GM12878 (cell line): ENCODE data around the gene TGFBR3. TPM values are rescaled to one million over a fixed set of nuclear protein-coding genes. Genes with fewer than 3 reads are reported as not detected.

Experiments
- ATAC-seq: fragments of 200-7000 bp; cut with Tn5 transposase; 3 replicates; pipeline ENCODE4 v1.9.1; 2020; ENCODE audit warnings: mild to moderate bottlenecking, moderate library complexity
- BruUV-seq: library from RNA; stranded (reverse); fragments of 400-500 nt; replicated peaks from 2 replicates; lab custom pipeline; 2021; lab: Mats Ljungman, UMichigan
- CTCF ChIA-PET: fragments of 300-600 bp; sonication (Branson Sonifier 250); formaldehyde crosslinking; extraction: SDS; loops from one replicate; lab custom pipeline; 2021; ENCODE audit warnings: inconsistent platforms; lab: Yijun Ruan, JAX
- POLR2A ChIA-PET: fragments of 350-600 bp; formaldehyde crosslinking; extraction: SDS; loops from one replicate; lab custom pipeline; 2021; ENCODE audit warnings: inconsistent platforms; lab: Charles Lee
- RAD21 ChIA-PET: fragments of 300-600 bp; sonication (Branson Sonifier 250); formaldehyde crosslinking; loops from one replicate; lab custom pipeline; 2023; ENCODE audit warnings: antibody characterized with exemption; ENCODE audit not compliant: unreplicated experiment; lab: Charles Lee
- SMC1A ChIA-PET: fragments of 300-600 bp; sonication (Branson Sonifier 250); formaldehyde crosslinking; loops from one replicate; lab custom pipeline; 2023; ENCODE audit not compliant: unreplicated experiment, uncharacterized antibody; lab: Charles Lee
- DNase-seq: peaks from one replicate; pipeline ENCODE4 v3.0.0-alpha.2; 2011; ENCODE audit warnings: low read depth, low spot score
- FAIRE-seq: peaks from 3 replicates; lab custom pipeline; 2011; peaks lifted over from hg19 to GRCh38; lab: Jason Lieb, UNC
- H2AFZ ChIP-seq: 2 replicates; pipeline ENCODE4 v1.6.0; 2011; ENCODE audit warnings: low read depth, low read length, control low read depth; ENCODE audit not compliant: control insufficient read depth
- H3K27ac ChIP-seq: 2 replicates; pipeline ENCODE4 v1.5.1; 2011; ENCODE audit warnings: control low read depth; ENCODE audit not compliant: control insufficient read depth, insufficient read depth
- H3K27me3 ChIP-seq, 2 experiments: replicated peaks in 1 of 2; 2 replicates each; pipeline versions ENCODE4 v1.6.0 to v1.6.1; 2011; ENCODE audit warnings: low read length in 1 of 2; ENCODE audit not compliant: control insufficient read depth in 2 of 2, insufficient read depth in 2 of 2
- H3K36me3 ChIP-seq, 2 experiments: 2 replicates each; pipeline ENCODE4 v1.5.1; 2011; ENCODE audit warnings: low read length in 1 of 2; ENCODE audit not compliant: control insufficient read depth in 2 of 2, insufficient read depth in 2 of 2
- H3K4me1 ChIP-seq: 2 replicates; pipeline ENCODE4 v1.6.1; 2011; ENCODE audit warnings: mild to moderate bottlenecking, low read length, moderate library complexity, mixed read lengths; ENCODE audit not compliant: control insufficient read depth, insufficient read depth
- H3K4me2 ChIP-seq: 2 replicates; pipeline ENCODE4 v1.6.0; 2011; ENCODE audit warnings: control low read depth; ENCODE audit not compliant: control insufficient read depth, insufficient read depth
- H3K4me3 ChIP-seq: fragments of 200-600 bp; sonication (generic); 2 replicates; pipeline ENCODE4 v1.5.1; 2016
- H3K79me2 ChIP-seq: 2 replicates; pipeline ENCODE4 v1.6.0; 2011; ENCODE audit warnings: low read length; ENCODE audit not compliant: control insufficient read depth, insufficient read depth
- H3K9ac ChIP-seq: 2 replicates; pipeline ENCODE4 v1.8.0; 2011; ENCODE audit warnings: low read length, control low read depth, mixed read lengths; ENCODE audit not compliant: control insufficient read depth, insufficient read depth
- H3K9me3 ChIP-seq: replicated peaks from 3 replicates; pipeline ENCODE4 v1.5.1; 2011; ENCODE audit warnings: mild to moderate bottlenecking, low read length; ENCODE audit not compliant: control insufficient read depth, insufficient read depth
- H4K20me1 ChIP-seq: 2 replicates; pipeline ENCODE4 v1.6.0; 2011; ENCODE audit not compliant: control insufficient read depth, insufficient read depth
- BHLHE40 ChIP-seq, 2 experiments: fragments of 450-650 bp in 1 of 2; IDR thresholded peaks; 2 replicates each; pipeline ENCODE4 v1.6.1; 2011 to 2017; ENCODE audit warnings: low read depth in 2 of 2, borderline replicate concordance in 1 of 2, improper control_type of control experiment in 1 of 2, low read length in 1 of 2, mild to moderate bottlenecking in 1 of 2
- RAD21 ChIP-seq: IDR thresholded peaks from 2 replicates; pipeline ENCODE4 v1.6.1; 2011; ENCODE audit warnings: mild to moderate bottlenecking, low read depth, low read length, moderate library complexity; ENCODE audit not compliant: insufficient read depth
- RAD51 ChIP-seq: fragments of 450-650 bp; IDR thresholded peaks from 2 replicates; pipeline ENCODE4 v1.6.1; 2016; ENCODE audit warnings: moderate library complexity, mild to moderate bottlenecking, inconsistent platforms
- TCF12 ChIP-seq: IDR thresholded peaks from 2 replicates; pipeline ENCODE4 v1.6.1; 2011; ENCODE audit warnings: low read depth, mild to moderate bottlenecking, low read length
- WGBS: methylation state at CpG from one replicate; pipeline ENCODE4 v1.1.6; 2016; ENCODE audit warnings: low lambda C conversion rate; ENCODE audit not compliant: insufficient replicate concordance, insufficient coverage; ENCODE audit errors: missing lambda C conversion rate; 5-methylcytosine and 5-hydroxymethylcytosine counted together
- in situ Hi-C: fragments of 300-500 bp; cut with MboI; formaldehyde crosslinking; loops from 9 replicates; pipeline ENCODE4 v1.14.3; 2018; ENCODE audit warnings: mixed read lengths
- intact Hi-C: fragments of 100-400 bp; cut with micrococcal nuclease; formaldehyde crosslinking; loops from one replicate; pipeline ENCODE4 v1.14.2; 2022; ENCODE audit not compliant: unreplicated experiment
- polyA plus RNA-seq, 11 experiments: library from polyadenylated mRNA; depleted of rRNA in 4 of 11; unstranded in 6 of 11; stranded (reverse) in 5 of 11; fragments of >200 nt; fragmentation: Nextera tagmentation in 4 of 11; fragmentation: Illumina TruSeq in 1 of 11; extraction: Ambion mirVana in 4 of 11; extraction: Trizol in 1 of 11; gene quantifications; 1 replicate in 1 of 11; 2 replicates in 10 of 11; pipeline versions ENCODE4 v1.2.1 to v1.2.3, GENCODE V29; 2011 to 2016; ENCODE audit warnings: inconsistent platforms in 2 of 11, missing spikeins in 2 of 11, low read depth in 1 of 11
- total RNA-seq, 4 experiments: library from RNA; depleted of rRNA in 3 of 4; stranded (reverse); fragments of >200 nt in 3 of 4; fragmentation: Illumina TruSeq in 1 of 4; extraction: Trizol in 1 of 4; gene quantifications; 2 replicates each; pipeline versions ENCODE4 v1.2.1 to v1.2.3, GENCODE V29; 2013 to 2021
- TF ChIP-seq, protein P1 (sequence below): fragments of 450-650 bp; IDR thresholded peaks from 2 replicates; pipeline ENCODE4 v1.6.1; 2017; ENCODE audit warnings: mild to moderate bottlenecking, moderate library complexity

The TGFBR3 gene
- total and polyA plus RNA-seq, 10 of the 15 experiments (the other 5 are each of a cell fraction or from before 2014, with no cell fraction given): 2.7 to 16.5 (median 12.6) TPM

DNA sequence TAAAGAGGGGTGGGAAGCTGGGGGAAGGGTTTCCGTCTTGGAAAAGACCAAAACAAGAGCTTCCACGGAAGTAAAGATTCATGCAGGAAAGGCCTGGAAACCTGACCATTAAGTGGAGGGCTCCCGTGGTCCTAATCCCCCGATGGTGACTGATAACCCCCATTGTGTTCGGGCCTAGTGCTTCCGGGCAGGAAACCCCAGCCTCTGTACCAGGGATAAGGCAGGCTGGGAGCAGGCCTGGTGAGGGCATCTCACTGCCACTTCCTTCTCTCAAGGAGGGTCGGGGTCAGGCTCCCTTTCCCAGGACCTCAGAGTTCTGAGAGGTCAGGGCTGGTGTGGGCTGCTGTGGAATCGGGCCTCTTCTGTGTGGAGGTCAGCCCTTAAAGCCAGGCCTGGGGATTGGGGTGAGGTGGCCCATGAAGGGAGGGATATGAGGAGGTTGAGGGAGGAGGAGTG, 248.4 kb downstream of the TGFBR3 start:
- ChIA-PET POLR2A (no interaction called here), RAD21 (interaction anchor here (0.6 kb wide), 1 partner anchor 903 kb away, joined by 3 read pairs; no protein-coding TSS in a partner anchor)
- in situ Hi-C loops: no loop called here
- ATAC-seq (no peak), DNase-seq (no peak)
- no TSS peak for BruUV-seq
- H3K4me3 ChIP-seq: no peak overlapping the region
- no peaks in the 10 kb centered on the region for H3K79me2 ChIP-seq
- no peaks in the 10 kb centered on the region for H3K4me1 ChIP-seq
- TF ChIP-seq, protein P1, sequence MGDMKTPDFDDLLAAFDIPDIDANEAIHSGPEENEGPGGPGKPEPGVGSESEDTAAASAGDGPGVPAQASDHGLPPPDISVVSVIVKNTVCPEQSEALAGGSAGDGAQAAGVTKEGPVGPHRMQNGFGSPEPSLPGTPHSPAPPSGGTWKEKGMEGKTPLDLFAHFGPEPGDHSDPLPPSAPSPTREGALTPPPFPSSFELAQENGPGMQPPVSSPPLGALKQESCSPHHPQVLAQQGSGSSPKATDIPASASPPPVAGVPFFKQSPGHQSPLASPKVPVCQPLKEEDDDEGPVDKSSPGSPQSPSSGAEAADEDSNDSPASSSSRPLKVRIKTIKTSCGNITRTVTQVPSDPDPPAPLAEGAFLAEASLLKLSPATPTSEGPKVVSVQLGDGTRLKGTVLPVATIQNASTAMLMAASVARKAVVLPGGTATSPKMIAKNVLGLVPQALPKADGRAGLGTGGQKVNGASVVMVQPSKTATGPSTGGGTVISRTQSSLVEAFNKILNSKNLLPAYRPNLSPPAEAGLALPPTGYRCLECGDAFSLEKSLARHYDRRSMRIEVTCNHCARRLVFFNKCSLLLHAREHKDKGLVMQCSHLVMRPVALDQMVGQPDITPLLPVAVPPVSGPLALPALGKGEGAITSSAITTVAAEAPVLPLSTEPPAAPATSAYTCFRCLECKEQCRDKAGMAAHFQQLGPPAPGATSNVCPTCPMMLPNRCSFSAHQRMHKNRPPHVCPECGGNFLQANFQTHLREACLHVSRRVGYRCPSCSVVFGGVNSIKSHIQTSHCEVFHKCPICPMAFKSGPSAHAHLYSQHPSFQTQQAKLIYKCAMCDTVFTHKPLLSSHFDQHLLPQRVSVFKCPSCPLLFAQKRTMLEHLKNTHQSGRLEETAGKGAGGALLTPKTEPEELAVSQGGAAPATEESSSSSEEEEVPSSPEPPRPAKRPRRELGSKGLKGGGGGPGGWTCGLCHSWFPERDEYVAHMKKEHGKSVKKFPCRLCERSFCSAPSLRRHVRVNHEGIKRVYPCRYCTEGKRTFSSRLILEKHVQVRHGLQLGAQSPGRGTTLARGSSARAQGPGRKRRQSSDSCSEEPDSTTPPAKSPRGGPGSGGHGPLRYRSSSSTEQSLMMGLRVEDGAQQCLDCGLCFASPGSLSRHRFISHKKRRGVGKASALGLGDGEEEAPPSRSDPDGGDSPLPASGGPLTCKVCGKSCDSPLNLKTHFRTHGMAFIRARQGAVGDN: no peak
- no peak for TF ChIP-seq TCF12
- TF ChIP-seq RAD51: no peak
- no peak for TF ChIP-seq RAD21
- TF ChIP-seq BHLHE40 (IDR thresholded peaks at IDR 0.05; ENCODE audit: borderline replicate concordance in 1 of 2, low read depth in 2 of 2, low read length in 1 of 2): no peak
- TF ChIP-seq, all 136 proteins: peak for 0
- Histone ChIP-seq H3K27ac (no peak overlapping the region), H3K27me3 (no peaks in the 10 kb centered on the region), H3K4me2 (no peak overlapping the region), H3K36me3 (no peaks in the 10 kb centered on the region), H4K20me1 (no peaks in the 10 kb centered on the region), H3K9ac (no peak overlapping the region), H3K9me3 (peaks cover 2% of the 10 kb centered on the region; the same call in 1 of the 3 replicates), H2AFZ (no peak overlapping the region)
- FAIRE-seq: no peak
- WGBS: 68% methylated on average over 8 of the region's 8 CpGs
- ChIA-PET CTCF (interaction anchor here (0.8 kb wide), 1 partner anchor 72 kb away, joined by 3 read pairs; no protein-coding TSS in a partner anchor), SMC1A (no interaction called here)
- intact Hi-C loops: no loop called here
